Stimulated activated naive CD8-positive, alpha-beta T cell treated with anti-CD3 and anti-CD28 coated beads, Interleukin-15, amount 100 ng/mL, for 72 hours (primary cell): ENCODE measurements around the gene AZIN2.
A peak's percentile ranks its signal among the peaks of the same experiment; 100 is the strongest.
"Not testable (repeated sequence)": the region's sequence is repeated elsewhere in the genome, so short reads cannot be mapped to it uniquely, and the experiment has no call there.

Experiments used
- ATAC-seq: fragments of 150-1000 bp; cut with Tn5 transposase; 2 replicates; pipeline ENCODE4 v1.10.0; 2021; ENCODE audit warnings: mild to moderate bottlenecking, moderate library complexity
- DNase-seq, 2 donors: peaks; one replicate each; pipeline ENCODE4 v3.0.0; 2021 to 2022
- H3K27ac Mint-ChIP-seq, 2 donors: one replicate each; pipeline ENCODE4 v1.8.0; 2022; ENCODE audit warnings: mild to moderate bottlenecking in 2 of 2, mixed read lengths in 2 of 2, moderate library complexity in 2 of 2
- H3K27me3 Mint-ChIP-seq: one replicate; pipeline ENCODE4 v1.8.0; 2022; ENCODE audit warnings: mixed read lengths
- H3K4me1 Mint-ChIP-seq: one replicate; pipeline ENCODE4 v1.8.0; 2022; ENCODE audit warnings: mild to moderate bottlenecking, mixed read lengths
- H3K4me3 Mint-ChIP-seq, 2 donors: one replicate each; pipeline ENCODE4 v1.8.0; 2022; ENCODE audit warnings: mild to moderate bottlenecking in 2 of 2, mixed read lengths in 2 of 2, moderate library complexity in 1 of 2
- H3K9me3 Mint-ChIP-seq, 2 donors: one replicate each; pipeline ENCODE4 v1.8.0; 2022; ENCODE audit warnings: mixed read lengths in 2 of 2

The AZIN2 gene

GRCh38 chr1:33097762-33098161, 16.8 kb downstream of the AZIN2 start:
- Mint-ChIP-seq H3K9me3 (no peaks in the 10 kb centered on the region), H3K27ac (peak overlapping the region in 1 of 2 donors; percentile 45), H3K4me3 (no peak overlapping the region), H3K27me3 (no peaks in the 10 kb centered on the region), H3K4me1 (peaks cover 43% of the 10 kb centered on the region)
- no peak for ATAC-seq
- DNase-seq: no peak

GRCh38 chr1:33098371-33098770, 17.4 kb downstream of the AZIN2 start:
- no peaks in the 10 kb centered on the region for H3K27me3 Mint-ChIP-seq
- H3K9me3 Mint-ChIP-seq: no peaks in the 10 kb centered on the region
- peak overlapping the region; percentile 71 to 85 for H3K4me3 Mint-ChIP-seq
- ATAC-seq: no peak
- no peak for DNase-seq
- peak overlapping the region; percentile 45 to 79 for H3K27ac Mint-ChIP-seq
- H3K4me1 Mint-ChIP-seq: peaks cover 43% of the 10 kb centered on the region

- H3K9me3 Mint-ChIP-seq: no peaks in the 10 kb centered on the region
- peak overlapping the region; percentile 74 to 94 for H3K27ac Mint-ChIP-seq
- H3K4me1 Mint-ChIP-seq: peaks cover 42% of the 10 kb centered on the region
- ATAC-seq (peak; percentile 99), DNase-seq (peak; percentile 77 to 89)
- H3K27me3 Mint-ChIP-seq: no peaks in the 10 kb centered on the region
- peak overlapping the region; percentile 71 to 85 for H3K4me3 Mint-ChIP-seq
Measured at GRCh38 chr1:33099290-33100118, 18.6 kb downstream of the AZIN2 start.

GRCh38 chr1:33100119-33100415, 19.1 kb downstream of the AZIN2 start:
- H3K4me3 Mint-ChIP-seq, DNase-seq, ATAC-seq, H3K9me3 Mint-ChIP-seq, H3K27me3 Mint-ChIP-seq: not testable (repeated sequence)
- Mint-ChIP-seq H3K27ac (peak overlapping the region in 1 of 2 donors; percentile 94), H3K4me1 (peaks cover 36% of the 10 kb centered on the region)

GRCh38 chr1:33110477-33110876, 29.5 kb downstream of the AZIN2 start:
- H3K27me3 Mint-ChIP-seq: no peaks in the 10 kb centered on the region
- peaks cover 0 to 8% of the 10 kb centered on the region in 2 donors for H3K9me3 Mint-ChIP-seq
- DNase-seq (no peak), ATAC-seq (no peak)
- H3K4me1 Mint-ChIP-seq: no peaks in the 10 kb centered on the region
- H3K4me3 Mint-ChIP-seq: no peak overlapping the region
- H3K27ac Mint-ChIP-seq: no peak overlapping the region

DNA sequence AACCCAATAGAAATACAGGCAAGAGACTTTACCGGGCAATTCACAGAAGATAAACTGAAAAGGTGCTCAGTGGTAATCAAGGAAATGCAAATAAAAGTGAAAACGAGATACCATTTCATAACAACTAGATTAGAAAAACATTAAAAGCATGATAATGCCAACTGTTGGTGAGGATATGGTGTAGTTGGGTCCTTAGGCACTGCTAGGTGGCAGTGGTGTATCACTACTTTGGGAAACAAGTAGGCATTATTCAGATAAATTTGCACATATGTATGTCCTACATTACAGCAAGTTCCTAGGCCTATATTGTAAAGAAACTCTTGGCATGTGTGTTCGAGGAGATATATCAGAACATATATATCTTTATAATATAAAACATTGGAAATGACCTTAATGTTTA, 31.0 kb downstream of the AZIN2 start:
- Mint-ChIP-seq H3K9me3 (peaks cover 0 to 8% of the 10 kb centered on the region in 2 donors), H3K27ac (no peak overlapping the region), H3K27me3 (no peaks in the 10 kb centered on the region), H3K4me3 (no peak overlapping the region), H3K4me1 (no peaks in the 10 kb centered on the region)
- peak in 1 of 2 donors; percentile 6 for DNase-seq
- ATAC-seq: peak; percentile 68

GRCh38 chr1:33117440-33118085, 36.6 kb downstream of the AZIN2 start:
- ATAC-seq: no peak
- peak in 1 of 2 donors; percentile 4 for DNase-seq
- H3K4me3 Mint-ChIP-seq: no peak overlapping the region
- H3K27me3 Mint-ChIP-seq: no peaks in the 10 kb centered on the region
- H3K9me3 Mint-ChIP-seq: no peaks in the 10 kb centered on the region
- H3K4me1 Mint-ChIP-seq: no peaks in the 10 kb centered on the region
- no peak overlapping the region for H3K27ac Mint-ChIP-seq

DNA sequence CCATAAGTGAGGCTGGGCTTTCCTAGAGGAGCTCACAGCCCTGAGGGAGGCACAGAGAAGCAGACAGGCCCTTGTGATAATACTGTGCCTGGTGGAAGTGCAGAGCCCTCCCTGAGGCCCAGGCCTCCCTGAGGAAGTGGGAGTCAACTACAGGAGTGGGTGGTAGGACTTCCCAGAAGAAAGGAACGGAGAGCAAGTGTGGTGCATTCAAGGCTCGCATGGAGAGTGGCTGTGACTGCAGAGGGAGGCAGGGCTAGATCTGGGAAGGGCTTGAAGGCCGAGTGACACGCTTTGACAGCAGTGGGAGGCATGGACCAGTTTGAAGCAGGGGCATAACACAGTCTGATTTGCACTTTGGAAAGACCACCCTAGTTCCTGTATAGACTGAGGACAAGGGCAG, 37.3 kb downstream of the AZIN2 start:
- Mint-ChIP-seq H3K27me3 (no peaks in the 10 kb centered on the region), H3K9me3 (no peaks in the 10 kb centered on the region), H3K27ac (no peak overlapping the region), H3K4me3 (no peak overlapping the region), H3K4me1 (no peaks in the 10 kb centered on the region)
- DNase-seq (peak in 1 of 2 donors; percentile 6), ATAC-seq (no peak)

DNA sequence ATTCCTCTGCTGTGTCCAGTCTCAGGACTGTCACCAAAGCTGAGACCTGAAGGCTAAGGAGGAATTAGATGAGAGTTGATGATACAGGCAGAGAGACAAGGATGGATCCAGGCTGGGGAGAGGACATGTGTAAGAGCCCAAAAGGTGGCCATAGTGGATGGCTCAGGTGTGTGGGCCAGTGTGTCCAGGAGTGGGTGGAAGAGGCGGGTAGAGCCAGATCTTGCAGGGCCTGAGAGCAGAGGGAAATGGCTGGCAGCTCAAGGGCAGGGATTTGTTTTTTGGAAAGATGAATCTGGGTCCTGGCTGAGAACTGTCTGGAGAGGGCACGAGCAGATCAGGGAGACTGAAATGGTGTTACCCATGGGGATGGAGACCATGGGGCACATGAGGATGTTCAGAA, 38.1 kb downstream of the AZIN2 start:
- ATAC-seq (no peak), DNase-seq (peak in 1 of 2 donors; percentile 3)
- H3K4me3 Mint-ChIP-seq: no peak overlapping the region
- H3K4me1 Mint-ChIP-seq: no peaks in the 10 kb centered on the region
- no peaks in the 10 kb centered on the region for H3K27me3 Mint-ChIP-seq
- H3K27ac Mint-ChIP-seq: peak overlapping the region in 1 of 2 donors; percentile 45
- no peaks in the 10 kb centered on the region for H3K9me3 Mint-ChIP-seq

DNA sequence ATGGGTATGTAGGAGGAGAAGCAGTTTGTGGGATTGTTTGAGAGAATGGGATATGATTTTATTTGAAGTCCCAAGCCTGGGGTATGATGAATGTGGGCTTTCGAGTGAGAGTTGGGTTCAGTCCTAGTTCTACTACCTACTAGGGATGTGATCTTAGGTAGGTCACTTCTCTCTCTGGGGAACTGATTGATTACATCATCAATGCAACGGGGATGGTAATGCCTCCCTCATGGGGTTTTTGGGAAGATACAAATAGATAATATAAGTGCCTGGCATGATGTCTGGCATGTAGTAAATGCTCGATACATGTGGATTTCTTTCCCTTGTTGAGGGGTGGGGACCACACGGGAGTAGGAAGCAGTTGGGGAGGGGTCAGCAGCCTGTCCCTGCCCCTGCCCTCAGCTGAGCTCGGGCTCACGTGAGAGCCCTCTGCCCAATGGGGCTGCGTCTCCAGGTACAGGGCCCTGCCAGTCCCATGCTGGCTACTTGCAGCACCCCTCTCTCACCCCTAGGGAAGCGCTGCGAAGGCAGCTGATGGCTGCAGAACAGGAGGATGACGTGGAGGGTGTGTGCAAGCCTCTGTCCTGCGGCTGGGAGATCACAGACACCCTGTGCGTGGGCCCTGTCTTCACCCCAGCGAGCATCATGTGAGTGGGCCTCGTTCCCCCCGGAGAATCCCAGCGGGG, 38.7 kb downstream of the AZIN2 start:
- Mint-ChIP-seq H3K4me1 (no peaks in the 10 kb centered on the region), H3K9me3 (no peaks in the 10 kb centered on the region), H3K27ac (no peak overlapping the region), H3K4me3 (no peak overlapping the region), H3K27me3 (no peaks in the 10 kb centered on the region)
- DNase-seq (no peak), ATAC-seq (peak; percentile 33)

GRCh38 chr1:33120436-33121231, 39.7 kb downstream of the AZIN2 start:
- DNase-seq (no peak), ATAC-seq (no peak)
- Mint-ChIP-seq H3K9me3 (peaks cover 0 to 5% of the 10 kb centered on the region in 2 donors), H3K27me3 (no peaks in the 10 kb centered on the region), H3K4me3 (no peak overlapping the region), H3K27ac (peak overlapping the region in 1 of 2 donors; percentile 65), H3K4me1 (peaks cover 4% of the 10 kb centered on the region)

DNA sequence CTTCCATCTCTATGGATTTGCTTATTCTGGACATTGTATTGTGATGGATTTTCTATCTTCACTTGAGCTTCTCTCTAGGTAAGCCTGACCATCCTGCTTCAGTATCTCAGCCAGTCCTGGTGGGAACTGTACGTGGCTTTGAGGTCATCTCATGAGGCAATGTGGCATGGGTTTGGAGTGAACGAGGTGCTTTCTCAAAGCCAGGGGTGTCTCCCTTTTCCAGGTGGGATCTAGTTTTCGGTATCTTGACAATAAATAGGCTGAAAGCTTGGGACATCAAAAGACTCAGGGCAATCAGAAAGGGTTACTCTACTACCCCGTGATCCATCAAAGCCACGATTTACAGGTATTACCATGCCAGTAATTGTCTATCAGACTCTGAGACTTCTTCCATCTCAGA, 40.8 kb downstream of the AZIN2 start:
- Mint-ChIP-seq H3K27me3 (no peaks in the 10 kb centered on the region), H3K4me3 (no peak overlapping the region), H3K27ac (no peak overlapping the region), H3K4me1 (peaks cover 12% of the 10 kb centered on the region), H3K9me3 (peaks cover 0 to 7% of the 10 kb centered on the region in 2 donors)
- DNase-seq: no peak
- ATAC-seq: no peak

DNA sequence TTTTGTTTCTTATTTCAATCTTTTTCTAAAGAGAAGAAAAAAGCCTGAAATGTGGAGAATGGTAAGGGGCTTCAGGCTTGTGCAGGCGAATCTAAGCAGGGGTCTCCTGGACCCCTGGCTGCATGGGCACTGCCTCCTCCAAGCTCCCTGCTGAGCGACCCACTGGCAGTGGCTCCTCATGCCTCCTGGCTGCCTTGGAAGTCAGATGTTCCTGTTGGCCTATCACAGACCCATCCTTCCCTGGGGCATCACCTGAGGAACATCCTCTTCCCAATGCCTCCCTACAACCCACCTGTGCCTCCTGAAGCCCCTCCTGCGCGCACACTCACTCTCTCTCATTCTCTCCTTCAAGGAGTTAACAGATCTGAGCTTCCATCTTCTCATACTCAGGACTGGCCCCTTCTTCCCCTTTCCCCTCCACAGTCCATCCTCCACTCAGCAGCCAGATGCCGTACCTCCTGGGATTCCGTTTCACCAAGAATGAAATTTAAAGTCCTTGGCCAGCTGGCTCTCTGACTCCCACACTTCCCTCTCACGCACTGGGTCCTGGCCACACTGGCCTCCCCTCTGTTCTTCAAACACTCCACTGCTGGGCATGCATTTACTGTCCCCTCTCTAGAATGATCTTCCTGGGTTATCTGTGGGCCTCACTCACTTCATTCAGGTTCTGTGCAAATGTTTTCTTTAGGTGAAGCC, 41.7 kb downstream of the AZIN2 start:
- ATAC-seq (no peak), DNase-seq (no peak)
- Mint-ChIP-seq H3K4me1 (peaks cover 12% of the 10 kb centered on the region), H3K9me3 (peaks cover 0 to 7% of the 10 kb centered on the region in 2 donors), H3K4me3 (no peak overlapping the region), H3K27ac (peak overlapping the region; percentile 24 to 35), H3K27me3 (no peaks in the 10 kb centered on the region)

- Mint-ChIP-seq H3K9me3 (peaks cover 0 to 7% of the 10 kb centered on the region in 2 donors), H3K27me3 (no peaks in the 10 kb centered on the region), H3K27ac (peak overlapping the region in 1 of 2 donors; percentile 24), H3K4me1 (peaks cover 14% of the 10 kb centered on the region), H3K4me3 (no peak overlapping the region)
- DNase-seq (no peak), ATAC-seq (no peak)
Measured at GRCh38 chr1:33123266-33123665, 42.3 kb downstream of the AZIN2 start.

DNA sequence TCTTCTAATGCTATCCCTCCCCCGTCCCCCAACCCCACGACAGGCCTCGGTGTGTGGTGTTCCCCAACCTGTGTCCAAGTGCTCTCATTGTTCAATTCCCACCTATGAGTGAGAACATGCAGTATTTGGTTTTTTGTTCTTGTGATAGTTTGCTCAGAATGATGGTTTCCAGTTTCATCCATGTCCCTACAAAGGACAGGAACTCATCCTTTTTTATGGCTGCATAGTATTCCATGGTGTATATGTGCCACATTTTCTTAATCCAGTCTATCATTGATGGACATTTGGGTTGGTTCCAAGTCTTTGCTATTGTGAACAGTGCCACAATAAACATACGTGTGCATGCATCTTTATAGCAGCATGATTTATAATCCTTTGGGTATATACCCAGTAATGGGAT, 43.7 kb downstream of the AZIN2 start:
- not testable (repeated sequence) for H3K4me3 Mint-ChIP-seq, ATAC-seq, H3K27me3 Mint-ChIP-seq, H3K27ac Mint-ChIP-seq, H3K9me3 Mint-ChIP-seq
- peaks cover 28% of the 10 kb centered on the region for H3K4me1 Mint-ChIP-seq
- DNase-seq: peak in 1 of 2 donors; percentile 1
